ENCODE measurements around the gene DNAH5. TPM values are rescaled to one million over a fixed set of nuclear protein-coding genes. Genes with fewer than 3 reads are reported as not detected.
"Not testable (repeated sequence)": the region's sequence is repeated elsewhere in the genome, so short reads cannot be mapped to it uniquely, and the experiment has no call there.

DNAH5 gene
- polyA plus RNA-seq, 3 donors: not detected

DNA sequence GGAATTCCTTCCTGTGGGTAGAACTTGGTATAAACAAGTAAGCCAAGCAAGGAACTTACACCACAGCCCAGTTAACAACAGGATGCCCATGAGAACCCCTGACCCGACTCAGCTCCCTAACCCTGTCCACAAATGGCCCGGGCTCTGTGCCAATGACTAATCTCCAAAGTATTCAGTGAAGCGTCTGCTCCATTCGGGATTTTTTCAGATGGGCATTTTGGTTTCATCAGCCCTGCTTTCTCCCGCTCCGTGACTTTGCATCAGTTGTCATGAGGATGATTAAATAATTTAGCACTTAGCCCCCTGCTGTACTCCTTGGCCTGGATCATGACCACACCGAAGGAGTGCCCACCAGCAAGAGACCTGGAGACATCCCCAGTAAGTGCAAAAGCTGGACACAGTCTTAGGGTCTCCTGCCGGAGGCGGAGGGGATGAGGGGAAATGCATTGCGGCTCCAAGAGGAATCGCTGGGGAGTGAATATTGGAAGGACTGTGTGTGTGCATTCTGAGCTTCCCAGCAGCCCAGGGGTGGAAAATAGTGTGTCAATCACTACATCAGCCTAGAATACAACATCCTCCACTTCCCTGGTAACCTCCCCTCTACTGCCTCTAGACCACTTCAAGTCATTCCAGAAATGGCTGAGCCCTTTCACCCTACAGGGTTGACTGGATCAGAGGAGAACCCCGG is 41.4 kb upstream of the DNAH5 start:
- H3K9ac ChIP-seq (ENCODE audit: insufficient read depth, low read length, poor library complexity, severe bottlenecking): no peak overlapping the region
- H3K79me2 ChIP-seq (ENCODE audit: insufficient read depth, low read length): no peaks in the 10 kb centered on the region
- intact Hi-C loops (cut with micrococcal nuclease): loop anchor here (5.0 to 10.0 kb wide), 2 partner anchors 286 to 659 kb away; no protein-coding TSS in a partner anchor
- Mint-ChIP-seq H3K27me3 (ENCODE audit: low read depth in 3 of 3) (peaks cover 2 to 13% (median 2%) of the 10 kb centered on the region in 3 donors), H3K27ac (no peak overlapping the region), H3K9me3 (peaks cover 0 to 1% (median 0%) of the 10 kb centered on the region in 7 donors), H3K4me1 (peaks cover 1% of the 10 kb centered on the region), H3K36me3 (no peaks in the 10 kb centered on the region), H3K4me3 (no peak overlapping the region)
- no peaks in the 10 kb centered on the region for H4K20me1 ChIP-seq (ENCODE audit: insufficient read depth, low read length)
- WGBS (ENCODE audit: insufficient coverage): 95% methylated on average over 8 of the region's 12 CpGs
- no peak overlapping the region for H2AFZ ChIP-seq (ENCODE audit: insufficient read depth, low read depth, low read length, poor library complexity, severe bottlenecking)
- H3K4me1 ChIP-seq (ENCODE audit: control insufficient read depth in 1 of 2, insufficient read depth in 2 of 2, low read length in 2 of 2): no peaks in the 10 kb centered on the region
- H3K27ac ChIP-seq (ENCODE audit: low read depth in 1 of 2, low read length in 2 of 2): no peak overlapping the region
- TF ChIP-seq, protein P1, sequence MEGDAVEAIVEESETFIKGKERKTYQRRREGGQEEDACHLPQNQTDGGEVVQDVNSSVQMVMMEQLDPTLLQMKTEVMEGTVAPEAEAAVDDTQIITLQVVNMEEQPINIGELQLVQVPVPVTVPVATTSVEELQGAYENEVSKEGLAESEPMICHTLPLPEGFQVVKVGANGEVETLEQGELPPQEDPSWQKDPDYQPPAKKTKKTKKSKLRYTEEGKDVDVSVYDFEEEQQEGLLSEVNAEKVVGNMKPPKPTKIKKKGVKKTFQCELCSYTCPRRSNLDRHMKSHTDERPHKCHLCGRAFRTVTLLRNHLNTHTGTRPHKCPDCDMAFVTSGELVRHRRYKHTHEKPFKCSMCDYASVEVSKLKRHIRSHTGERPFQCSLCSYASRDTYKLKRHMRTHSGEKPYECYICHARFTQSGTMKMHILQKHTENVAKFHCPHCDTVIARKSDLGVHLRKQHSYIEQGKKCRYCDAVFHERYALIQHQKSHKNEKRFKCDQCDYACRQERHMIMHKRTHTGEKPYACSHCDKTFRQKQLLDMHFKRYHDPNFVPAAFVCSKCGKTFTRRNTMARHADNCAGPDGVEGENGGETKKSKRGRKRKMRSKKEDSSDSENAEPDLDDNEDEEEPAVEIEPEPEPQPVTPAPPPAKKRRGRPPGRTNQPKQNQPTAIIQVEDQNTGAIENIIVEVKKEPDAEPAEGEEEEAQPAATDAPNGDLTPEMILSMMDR (IDR thresholded peaks at IDR 0.05): no peak
- no peaks in the 10 kb centered on the region for H3K9me3 ChIP-seq (replicated peaks in 1 of 2; ENCODE audit: control insufficient read depth in 1 of 2, insufficient read depth in 1 of 2, low read length in 2 of 2)
- no peak for DNase-seq
- no peaks in the 10 kb centered on the region for H3K36me3 ChIP-seq (replicated peaks in 1 of 2; ENCODE audit: control insufficient read depth in 1 of 2, insufficient read depth in 2 of 2, low read length in 2 of 2)
- H3K4me3 ChIP-seq (replicated peaks in 1 of 3; ENCODE audit: low read depth in 2 of 3, low read length in 3 of 3): no peak overlapping the region
- H3K27me3 ChIP-seq (ENCODE audit: control insufficient read depth in 2 of 2, insufficient read depth in 2 of 2, low read length in 2 of 2): no peaks in the 10 kb centered on the region
- H3K4me2 ChIP-seq (replicated peaks; ENCODE audit: extremely low read depth, low read length, poor library complexity, severe bottlenecking): no peak overlapping the region

DNA sequence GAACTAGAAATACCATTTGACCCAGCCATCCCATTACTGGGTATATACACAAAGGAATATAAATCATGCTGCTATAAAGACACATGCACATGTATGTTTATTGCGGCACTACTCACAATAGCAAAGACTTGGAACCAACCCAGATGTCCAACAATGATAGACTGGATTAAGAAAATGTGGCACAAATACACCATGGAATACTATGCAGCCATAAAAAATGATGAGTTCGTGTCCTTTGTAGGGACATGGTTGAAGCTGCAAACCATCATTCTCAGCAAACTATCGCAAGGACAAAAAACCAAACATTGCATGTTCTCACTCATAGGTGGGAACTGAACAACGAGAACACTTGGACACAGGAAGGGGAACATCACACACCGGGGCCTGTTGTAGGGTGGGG is 40.4 kb upstream of the DNAH5 start:
- not testable (repeated sequence) for H3K27ac Mint-ChIP-seq; H3K4me1 ChIP-seq (ENCODE audit: control insufficient read depth in 1 of 2, insufficient read depth in 2 of 2, low read length in 2 of 2); H2AFZ ChIP-seq (ENCODE audit: insufficient read depth, low read depth, low read length, poor library complexity, severe bottlenecking); H3K9me3 Mint-ChIP-seq; H3K27me3 Mint-ChIP-seq (ENCODE audit: low read depth in 3 of 3); DNase-seq; H3K27me3 ChIP-seq (ENCODE audit: control insufficient read depth in 2 of 2, insufficient read depth in 2 of 2, low read length in 2 of 2); H3K4me3 ChIP-seq (replicated peaks in 1 of 3; ENCODE audit: low read depth in 2 of 3, low read length in 3 of 3); H3K36me3 ChIP-seq (replicated peaks in 1 of 2; ENCODE audit: control insufficient read depth in 1 of 2, insufficient read depth in 2 of 2, low read length in 2 of 2); H3K79me2 ChIP-seq (ENCODE audit: insufficient read depth, low read length); H3K4me1 Mint-ChIP-seq; H4K20me1 ChIP-seq (ENCODE audit: insufficient read depth, low read length); H3K9me3 ChIP-seq (replicated peaks in 1 of 2; ENCODE audit: control insufficient read depth in 1 of 2, insufficient read depth in 1 of 2, low read length in 2 of 2); H3K4me2 ChIP-seq (replicated peaks; ENCODE audit: extremely low read depth, low read length, poor library complexity, severe bottlenecking); H3K9ac ChIP-seq (ENCODE audit: insufficient read depth, low read length, poor library complexity, severe bottlenecking); H3K36me3 Mint-ChIP-seq; H3K4me3 Mint-ChIP-seq; H3K27ac ChIP-seq (ENCODE audit: low read depth in 1 of 2, low read length in 2 of 2)
- intact Hi-C loops (cut with micrococcal nuclease): loop anchor here (5.0 to 10.0 kb wide), 2 partner anchors 287 to 660 kb away; no protein-coding TSS in a partner anchor
- WGBS (ENCODE audit: insufficient coverage): no CpG with 5 or more reads among the region's 5 CpGs
